Measurements from ENCODE around the gene DPP6.

- TF ChIP-seq CTCF (IDR thresholded peaks at IDR 0.05) = no peak
- TF ChIP-seq POLR2A (IDR thresholded peaks at IDR 0.05) = no peak
These were observed 865.6 kb downstream of the DPP6 start for GRCh38 chr7:154917808-154918160.

Measured in Peyer's patch (tissue), 4 donors.